Cerebellar cortex (tissue), 1 donor: Measurements from ENCODE around the gene SPATA2L.
A peak's percentile ranks its signal among the peaks of the same experiment; 100 is the strongest.
"Not testable (repeated sequence)": the region's sequence is repeated elsewhere in the genome, so short reads cannot be mapped to it uniquely, and the experiment has no call there.

Experiments used
- DNase-seq: peaks from one replicate; pipeline ENCODE4 v3.0.0-alpha.2; 2015; ENCODE audit warnings: low spot score

Gene SPATA2L

DNA sequence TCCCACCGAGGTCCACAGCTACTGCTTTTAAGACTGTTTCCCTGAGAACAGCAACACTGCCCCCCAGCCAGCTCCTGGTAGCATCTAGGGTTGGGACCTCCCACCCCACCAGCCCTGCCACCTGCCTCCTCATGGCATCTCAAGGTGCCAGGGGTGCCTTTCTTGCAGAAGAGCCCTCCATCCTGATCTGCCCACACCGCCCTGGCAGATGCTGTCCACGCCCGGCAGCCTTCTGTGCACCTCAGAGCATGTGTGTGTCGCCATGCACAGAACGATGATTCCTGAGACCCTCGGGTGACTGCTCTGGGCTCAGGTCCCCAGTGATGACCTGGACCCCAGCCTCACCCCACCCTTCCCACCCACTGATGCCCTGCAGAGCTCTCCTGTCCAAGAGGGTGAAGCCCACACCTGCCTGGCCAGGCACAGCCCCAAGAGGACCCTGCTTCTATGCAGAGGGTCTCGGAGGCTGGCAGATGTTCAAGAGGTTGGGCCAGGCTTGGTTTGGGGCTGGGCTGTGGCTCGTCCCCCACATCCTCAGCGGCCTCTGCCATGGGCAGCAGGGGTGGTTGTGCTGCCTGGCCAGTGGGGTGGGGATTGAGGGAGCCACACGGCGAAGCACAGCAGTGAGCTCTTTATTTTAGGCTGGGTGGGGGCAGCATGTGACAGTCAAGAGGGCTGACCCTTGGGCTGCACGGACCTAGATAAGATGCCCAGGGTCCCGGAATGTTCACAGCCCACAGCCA lies 5.2 kb upstream of the SPATA2L start:
- DNase-seq, result no peak

DNA sequence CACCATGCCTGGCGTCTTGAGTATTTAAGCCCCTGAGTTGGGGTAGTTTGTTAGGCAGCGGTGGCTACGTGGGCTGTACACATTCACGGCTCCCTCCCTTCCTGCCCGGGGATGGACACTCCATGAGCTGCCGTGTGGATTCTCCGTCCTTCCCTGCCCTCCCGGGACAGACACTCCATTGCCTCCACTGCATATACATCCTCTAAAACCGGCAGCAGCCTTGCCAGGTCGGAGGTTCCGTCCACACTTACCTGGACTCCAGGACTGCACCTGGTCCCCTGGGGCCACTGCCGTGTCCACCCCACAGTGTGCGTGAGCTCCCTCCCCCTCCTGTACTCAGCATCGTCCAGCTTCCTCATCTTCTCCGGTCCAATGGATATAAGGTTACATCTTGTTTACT lies 3.5 kb upstream of the SPATA2L start:
- DNase-seq, result no peak

DNA sequence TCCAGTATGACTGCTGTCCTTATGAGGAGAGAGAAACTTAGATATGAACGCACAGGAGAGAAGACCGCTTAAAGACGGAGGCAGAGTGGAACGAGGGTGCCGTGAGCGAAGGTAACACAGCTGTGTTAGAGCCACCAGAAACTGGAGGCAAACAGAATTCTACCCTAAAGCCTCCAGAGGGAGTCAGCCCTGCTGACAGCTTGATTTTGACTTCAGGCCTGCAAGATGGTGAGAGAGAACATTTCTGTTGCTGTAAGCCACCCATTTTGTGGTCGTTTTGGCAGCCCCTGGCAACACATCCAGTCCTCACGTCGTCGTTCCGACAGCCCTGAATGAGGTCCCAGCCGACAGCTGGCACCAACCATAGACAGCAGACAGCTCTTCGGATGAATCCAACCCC lies 2.8 kb upstream of the SPATA2L start:
- DNase-seq, result no peak

DNA sequence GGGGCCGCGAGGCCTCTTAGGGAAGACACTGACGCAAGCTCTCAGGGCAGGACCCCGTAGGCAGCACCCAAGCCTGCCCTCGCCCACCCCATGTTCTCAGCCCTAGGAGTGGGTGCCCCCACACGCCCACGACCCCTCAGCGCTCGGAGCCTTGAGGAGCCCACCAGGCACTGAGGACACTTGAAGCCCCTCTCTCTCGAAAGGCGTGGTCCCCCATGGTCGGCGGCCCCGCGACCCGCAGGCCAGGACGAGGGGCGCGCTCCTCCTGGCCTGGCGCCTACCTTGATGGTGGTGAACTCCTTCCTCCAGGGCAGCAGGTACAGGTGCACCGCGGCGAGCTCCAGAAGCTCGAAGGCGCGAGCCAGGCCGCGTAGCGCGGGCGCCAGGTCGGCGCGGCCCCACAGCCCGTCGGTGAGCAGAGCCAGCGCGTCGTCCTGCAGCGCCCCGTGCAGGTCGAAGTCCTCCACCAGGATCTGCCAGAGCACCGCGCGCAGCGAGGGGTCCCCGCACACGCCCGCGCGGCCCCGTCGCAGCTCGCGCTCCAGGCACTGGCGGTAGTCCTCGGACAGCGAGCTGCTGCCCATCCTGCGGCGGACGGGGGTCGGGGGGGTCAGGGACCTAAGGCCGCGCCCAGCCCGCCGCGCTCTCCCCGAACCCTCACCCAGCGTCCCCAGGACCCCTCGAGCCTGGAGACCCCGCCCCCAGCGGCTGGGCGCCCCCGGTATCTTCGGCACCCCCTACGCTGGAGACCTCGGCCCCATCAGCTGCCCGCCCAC lies 668 bp downstream of the SPATA2L start:
- peak; percentile 42 for DNase-seq

DNA sequence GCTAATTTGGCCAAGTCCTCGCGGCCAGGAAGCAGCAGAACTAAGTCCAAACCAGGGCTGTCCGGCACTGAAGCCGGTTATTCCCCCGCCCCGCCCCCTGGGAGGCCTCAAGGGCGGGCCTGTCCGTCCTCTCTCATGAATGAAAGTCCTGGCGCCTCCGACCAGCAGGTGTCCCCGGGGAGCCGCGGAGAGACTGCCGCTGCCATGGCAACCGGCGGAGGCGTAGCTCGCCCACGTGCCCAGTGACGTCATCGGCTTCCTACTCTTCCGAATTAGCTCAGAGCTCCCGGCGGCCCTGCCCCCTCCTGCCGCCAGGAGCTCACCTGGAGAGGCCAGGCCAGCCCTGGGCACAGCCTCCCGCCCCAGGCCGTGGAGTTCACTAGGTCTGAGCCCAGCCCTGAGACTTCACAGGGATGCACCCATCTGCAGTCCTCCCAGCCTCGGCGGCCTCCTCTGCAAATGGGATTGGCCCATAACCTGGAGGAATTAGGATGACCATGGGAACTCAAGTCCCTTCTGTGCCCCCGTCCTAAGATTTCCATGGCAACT lies 1.3 kb downstream of the SPATA2L start:
- peak; percentile 100 for DNase-seq

DNA sequence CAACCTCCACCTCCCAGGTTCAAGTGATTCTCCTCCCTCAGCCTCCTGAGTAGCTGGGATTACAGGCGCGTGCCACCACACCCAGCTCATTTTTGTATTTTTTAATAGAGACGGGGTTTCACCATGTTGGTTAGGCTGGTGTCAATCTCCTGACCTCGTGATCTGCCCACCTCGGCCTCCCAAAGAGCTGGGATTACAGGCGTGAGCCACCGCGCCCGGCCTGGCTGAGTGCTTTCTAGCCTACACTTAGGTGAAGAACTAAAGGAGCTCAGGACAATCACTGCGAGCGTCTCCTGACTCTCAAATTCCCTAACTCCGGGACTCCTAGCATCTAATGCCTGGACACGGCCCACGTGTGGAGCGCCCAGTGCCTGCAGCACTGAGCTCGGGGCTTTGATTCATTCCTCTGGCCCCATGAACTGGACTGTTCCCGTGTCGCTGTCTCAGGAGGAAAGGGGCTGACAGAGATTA lies 1.8 kb downstream of the SPATA2L start:
- not testable (repeated sequence) for DNase-seq

DNA sequence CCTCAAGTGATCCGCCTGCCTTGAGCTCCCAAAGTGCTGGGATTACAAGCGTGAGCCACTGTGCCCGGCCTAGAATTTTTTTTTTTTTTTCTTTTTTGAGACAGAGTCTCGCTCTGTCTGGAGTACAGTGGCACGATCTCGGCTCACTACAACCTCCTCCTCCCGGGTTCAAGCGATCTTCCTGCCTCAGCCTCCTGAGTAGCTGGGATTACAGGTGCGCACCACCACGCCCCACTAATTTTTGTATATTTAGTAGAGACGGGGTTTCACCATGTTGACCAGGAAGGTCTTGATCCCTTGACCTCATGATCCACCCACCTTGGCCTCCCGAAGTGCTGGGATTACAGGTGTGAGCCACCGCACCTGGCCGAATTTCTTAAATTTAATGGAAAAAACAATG lies 2.8 kb downstream of the SPATA2L start:
- DNase-seq, result not testable (repeated sequence)

DNA sequence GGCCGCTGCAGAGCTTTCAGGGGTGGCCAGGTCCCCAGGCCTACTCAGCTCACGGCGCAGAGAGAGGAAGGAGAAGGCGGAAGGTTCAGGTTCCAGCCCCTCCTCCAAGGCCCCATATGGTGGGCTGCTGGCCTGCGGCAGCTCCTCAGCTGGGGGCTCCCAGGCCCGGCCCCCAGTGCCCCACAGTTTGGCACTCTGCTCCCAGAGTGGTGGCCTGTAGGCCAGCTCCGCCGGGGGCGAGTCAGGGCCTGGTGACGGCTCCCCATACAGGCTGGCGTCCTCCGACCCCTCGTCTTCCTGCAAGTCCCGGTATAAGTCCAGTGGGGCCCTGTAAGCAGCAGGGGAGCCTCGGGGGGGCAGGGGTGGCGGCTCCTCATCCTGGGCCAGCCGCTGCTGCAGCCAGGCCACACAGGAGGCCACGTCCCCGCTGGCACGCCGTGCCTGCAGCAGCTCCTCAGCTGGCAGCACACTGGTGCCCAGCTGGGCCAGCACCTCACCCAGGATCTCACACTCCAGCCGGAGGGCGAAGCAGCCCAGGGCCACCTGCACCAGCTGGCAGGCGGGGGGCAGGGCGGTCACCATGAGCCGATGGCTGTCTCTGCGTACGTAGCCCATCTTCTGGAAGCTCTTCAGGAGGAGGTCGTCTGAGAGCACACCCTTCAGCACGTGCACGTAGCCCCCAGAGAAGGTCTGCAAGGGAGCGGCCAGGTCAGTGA lies 3.7 kb downstream of the SPATA2L start:
- no peak for DNase-seq

DNA sequence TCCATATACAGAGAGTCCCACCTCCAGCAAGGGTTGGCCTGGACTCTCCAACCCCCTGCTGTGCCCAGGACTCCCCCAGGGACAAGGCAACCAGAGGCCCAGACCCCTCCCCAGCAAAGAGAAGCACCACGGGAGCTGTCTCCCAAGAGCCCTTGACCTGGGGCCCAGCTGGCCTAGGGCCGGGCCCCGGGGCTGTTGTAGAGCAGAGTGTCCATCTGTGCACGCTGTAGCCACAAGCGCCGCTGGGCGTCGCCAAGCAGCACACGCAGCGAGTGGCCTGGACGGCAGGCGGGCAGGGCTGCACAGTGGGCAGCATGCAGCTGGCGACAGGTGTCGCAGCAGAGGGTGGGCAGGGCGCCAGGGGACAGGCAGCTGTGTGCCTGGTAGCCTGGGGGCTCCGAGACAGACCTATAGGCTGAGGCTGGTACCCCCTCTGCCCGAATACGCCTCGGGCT lies 4.3 kb downstream of the SPATA2L start:
- no peak for DNase-seq

DNA sequence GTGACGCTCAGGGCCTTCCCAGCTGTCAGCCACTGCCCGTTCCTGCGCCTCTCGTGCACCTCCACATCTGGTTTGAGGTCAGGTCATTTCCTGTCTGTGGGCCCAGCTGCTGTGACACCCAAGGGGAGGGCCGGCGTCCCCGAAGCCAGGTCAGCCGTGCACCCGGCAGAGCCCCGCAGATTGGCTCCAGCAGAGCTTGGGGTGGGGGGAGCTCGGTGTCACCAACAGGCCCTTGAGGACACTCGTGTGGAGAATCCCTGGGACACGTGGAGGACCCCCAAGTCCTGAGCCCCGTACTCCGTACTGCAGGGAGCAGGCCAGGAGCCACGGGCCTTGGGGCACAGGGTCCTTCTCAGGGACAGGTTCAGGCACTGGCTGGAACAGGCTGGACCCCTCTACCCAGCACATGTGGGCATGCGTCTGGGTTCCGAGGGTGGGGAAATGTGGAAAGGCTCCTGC lies 4.8 kb downstream of the SPATA2L start:
- no peak for DNase-seq

DNA sequence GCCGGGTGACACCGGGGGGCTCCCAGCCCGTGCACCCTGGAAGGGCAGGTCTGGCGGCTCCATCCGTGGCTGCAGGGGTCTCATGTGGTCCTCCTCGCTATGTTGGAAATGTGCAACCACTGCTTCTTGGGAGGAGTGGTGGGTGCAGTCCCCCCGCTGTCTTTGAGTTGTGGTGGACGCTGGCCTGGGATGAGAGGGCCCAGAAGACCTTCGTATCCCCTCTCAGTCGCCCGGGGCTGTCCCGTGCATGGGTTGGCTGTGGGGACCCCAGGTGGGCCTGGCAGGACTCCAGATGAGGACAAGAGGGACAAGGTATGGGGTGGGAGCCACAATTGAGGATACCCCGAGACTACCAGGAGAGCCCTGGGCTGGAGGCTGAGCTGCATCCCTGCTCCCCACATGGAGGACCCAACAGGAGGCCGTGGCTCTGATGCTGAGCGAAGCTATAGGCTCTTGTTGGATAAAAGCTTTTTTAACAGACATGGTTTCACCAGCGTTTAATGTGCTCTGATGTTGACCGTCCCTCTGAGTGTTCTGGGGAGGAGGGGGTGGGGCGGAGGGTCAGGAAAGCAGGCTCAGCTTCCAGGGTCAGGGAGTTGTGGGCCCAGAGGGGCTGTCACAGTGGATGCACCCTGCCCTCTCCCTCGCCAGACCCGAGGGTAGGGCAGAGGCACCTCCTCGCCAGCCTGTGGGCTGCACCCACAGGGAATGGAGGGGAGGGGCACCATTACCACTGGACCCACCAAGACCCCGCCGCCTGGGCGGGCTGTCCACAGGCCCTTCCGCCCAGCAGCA lies 5.4 kb downstream of the SPATA2L start:
- DNase-seq, result peak; percentile 36

DNA sequence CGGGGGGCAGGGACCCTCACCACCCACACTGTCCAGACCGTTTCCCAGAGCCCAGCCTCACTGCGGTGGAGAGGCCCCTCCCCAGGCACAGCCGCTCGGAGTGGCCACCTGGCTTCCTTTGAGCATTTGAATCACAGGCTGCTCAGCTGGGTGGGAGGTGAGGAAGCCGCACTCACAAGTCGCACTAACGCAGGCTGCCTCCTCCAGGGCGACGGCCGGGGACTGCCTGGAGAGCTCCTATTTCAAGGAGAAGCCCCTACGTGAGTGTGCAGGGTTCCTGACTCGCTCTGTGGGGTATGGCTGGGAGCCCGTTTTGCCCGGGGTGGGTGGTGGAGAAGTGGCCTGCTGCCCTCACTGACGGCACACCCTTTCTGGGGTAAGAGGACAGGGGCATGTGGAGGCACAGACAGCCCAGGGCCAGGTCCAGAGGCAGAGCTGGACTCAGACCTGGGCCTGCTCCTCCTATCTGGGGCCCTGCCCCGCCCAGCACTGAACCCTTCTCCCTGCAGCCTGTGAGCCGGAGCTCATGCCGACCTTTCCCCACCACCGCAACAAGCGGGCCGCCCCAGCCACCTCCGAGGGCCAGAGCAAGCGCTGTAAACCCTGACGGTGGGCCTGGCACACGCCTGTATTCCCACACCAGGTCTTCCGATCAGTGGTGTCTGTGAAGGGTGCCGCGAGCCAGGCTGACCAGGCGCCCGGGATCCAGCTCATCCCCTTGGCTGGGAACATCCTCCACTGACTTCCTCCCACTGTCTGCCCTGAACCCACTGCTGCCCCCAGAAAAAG lies 6.2 kb downstream of the SPATA2L start:
- DNase-seq, result no peak

DNA sequence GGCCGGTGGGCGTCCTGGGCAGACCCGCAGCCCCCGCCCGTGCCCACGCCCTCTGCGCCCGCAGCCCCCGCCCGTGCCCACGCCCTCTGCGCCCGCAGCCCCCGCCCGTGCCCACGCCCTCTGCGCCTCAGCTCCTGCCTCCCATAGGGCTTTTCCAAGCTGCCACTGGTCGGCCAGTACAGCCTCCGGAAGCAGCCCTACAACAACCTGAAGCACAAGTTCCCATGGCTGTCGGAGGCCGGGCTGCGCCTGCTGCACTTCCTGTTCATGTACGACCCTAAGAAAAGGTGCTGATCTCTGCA lies 6.8 kb downstream of the SPATA2L start:
- not testable (repeated sequence) for DNase-seq

DNA sequence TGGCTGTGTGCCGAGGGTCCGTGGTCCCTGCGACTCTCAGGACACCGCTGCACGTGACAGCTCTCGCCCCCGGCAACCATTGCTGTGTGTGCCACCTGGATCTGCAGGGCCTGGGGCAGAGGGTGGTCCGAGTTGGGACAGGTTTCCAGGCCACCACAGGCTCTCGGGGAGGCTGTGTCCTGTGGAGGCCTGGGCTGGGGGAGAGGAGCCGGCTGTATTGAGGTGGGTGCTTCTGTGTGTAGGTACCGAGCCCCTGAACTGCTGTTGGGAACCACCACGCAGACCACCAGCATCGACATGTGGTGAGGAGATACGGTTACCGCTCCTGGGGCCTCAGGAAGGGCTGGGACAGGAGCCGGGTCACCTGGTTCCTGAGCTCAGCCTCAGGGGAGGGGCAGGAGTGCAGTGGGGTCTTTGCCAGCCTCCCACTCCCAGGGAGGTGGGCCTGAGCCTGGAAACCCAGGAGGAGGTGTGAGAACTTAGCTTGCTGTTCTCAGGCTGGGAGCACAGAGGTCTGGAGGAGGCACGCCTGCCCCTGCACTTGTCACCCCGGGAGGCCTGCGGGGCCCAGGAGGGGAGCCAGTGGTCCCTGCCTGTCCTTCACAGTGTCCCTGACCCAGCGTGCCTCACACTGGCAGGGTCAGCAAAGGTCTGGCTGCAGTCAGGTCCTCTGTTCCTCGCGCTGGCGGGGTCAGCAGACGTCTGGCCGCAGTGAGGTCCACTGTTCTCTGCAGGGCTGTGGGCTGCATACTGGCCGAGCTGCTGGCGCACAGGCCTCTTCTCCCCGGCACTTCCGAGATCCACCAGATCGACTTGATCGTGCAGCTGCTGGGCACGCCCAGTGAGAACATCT lies 7.3 kb downstream of the SPATA2L start:
- DNase-seq, result no peak

DNA sequence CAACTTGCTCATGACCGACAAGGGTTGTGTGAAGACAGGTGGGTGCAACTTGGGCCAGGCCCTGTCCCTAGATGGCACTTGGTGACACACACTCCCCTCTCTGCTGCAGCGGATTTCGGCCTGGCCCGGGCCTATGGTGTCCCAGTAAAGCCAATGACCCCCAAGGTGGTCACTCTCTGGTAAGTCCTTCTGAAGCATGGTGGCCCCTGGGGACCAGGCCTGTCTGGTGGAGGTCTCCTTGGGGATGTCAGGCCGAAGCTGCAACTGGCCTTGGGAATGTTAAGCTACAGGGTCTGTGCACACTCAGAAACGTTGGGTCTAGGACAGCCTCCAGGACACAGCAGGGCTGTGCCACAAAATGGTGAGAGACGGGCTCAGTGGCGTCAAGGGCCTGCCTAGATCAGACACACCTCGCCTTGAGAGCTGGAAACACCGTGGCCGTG lies 8.2 kb downstream of the SPATA2L start:
- DNase-seq, result no peak

DNA sequence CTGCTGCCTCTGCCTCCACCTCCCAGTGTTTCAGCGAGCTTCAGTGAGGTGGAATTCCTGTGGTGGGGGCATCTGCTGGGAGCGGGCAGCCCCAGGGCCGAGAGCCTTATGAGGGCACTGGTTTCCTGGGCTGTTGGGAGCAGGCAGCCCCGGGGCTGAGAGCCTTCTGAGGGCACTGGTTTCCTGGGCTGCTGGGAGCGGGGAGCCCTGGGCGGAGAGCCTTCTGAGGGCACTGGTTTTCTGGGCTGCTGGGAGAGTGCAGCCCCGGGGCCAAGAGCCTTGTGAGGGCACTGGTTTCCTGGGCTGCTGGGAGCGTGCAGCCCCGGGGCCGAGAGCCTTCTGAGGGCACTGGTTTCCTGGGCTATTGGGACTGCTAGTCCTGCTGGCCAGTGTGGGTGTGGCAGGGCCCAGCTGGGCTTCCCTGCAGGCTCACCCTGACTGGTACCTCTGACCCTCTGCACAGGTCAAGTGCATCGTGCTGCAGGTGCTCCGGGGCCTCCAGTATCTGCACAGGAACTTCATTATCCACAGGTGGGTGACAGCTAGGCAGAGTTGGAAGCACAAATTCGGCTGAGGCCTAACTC lies 9.4 kb downstream of the SPATA2L start:
- no peak for DNase-seq

DNA sequence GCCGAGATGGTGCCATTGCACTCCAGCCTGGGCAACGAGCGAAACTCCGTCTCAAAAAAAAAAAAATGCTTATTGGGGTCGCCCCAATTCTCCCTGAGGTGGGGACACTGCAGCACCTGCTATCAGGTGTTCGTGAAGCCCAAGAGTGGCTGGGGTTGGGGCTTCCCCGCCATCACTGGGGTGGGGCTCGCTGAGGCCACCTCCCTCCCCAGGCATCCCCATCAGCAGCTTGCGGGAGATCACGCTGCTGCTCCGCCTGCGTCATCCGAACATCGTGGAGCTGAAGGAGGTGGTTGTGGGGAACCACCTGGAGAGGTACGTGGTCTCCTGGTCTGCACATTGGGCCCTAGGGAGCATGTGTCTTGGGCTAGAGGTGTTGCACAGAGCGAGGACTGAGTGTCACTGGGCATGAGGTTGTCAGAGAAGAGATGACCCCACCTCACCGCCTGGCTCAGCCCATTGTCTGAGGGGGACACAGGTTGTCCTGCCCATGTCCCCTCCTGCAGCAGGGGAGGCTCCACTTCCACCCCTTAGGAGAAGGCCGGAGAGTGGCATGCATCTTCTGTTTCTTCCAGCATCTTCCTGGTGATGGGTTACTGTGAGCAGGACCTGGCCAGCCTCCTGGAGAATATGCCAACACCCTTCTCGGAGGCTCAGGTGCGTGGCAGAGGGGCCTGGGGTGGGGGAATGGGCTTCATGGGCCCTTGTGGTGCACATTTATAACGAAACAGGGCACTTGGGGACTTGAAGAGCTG lies 10.1 kb downstream of the SPATA2L start:
- DNase-seq, result no peak

DNA sequence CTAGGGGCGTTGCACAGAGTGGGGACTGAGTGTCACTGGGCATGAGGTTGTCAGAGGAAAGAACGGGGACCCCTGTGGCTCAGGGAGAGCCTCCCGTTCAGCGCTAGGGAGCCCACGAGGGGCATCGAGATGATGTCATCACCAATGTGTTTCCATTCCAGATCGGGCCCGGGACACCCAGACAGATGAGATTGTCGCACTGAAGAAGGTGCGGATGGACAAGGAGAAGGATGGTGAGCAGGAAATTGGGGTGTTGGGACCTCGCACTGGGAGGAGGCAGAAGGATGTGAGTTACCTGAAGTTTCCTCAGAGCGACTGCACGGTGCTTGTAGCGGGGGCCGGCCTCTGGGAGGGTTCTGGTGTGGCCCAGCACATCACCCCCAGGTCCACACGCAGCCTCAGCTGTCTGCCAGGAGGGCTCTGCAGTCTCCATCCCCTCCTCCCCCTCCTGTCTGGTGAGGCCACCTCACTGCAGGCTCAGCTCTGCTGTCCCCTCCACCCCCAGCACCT lies 11.1 kb downstream of the SPATA2L start:
- no peak for DNase-seq
